Breast epithelium (tissue), 4 donors: Measurements from ENCODE around the gene C16orf96. TPM values are rescaled to one million over a fixed set of nuclear protein-coding genes. Genes with fewer than 3 reads are reported as not detected.

Experiments used
- DNase-seq, 2 donors: peaks; one replicate each; pipeline ENCODE4 v3.0.0-alpha.2; 2019; ENCODE audit warnings: low spot score in 2 of 2
- H3K27ac ChIP-seq, 2 donors: fragments of 200-600 bp; sonication (generic) in 1 of 2; one replicate each; pipeline ENCODE4 v1.5.1; 2016 to 2019; ENCODE audit warnings: mild to moderate bottlenecking in 1 of 2
- H3K27me3 ChIP-seq, 2 donors: fragments of 200-600 bp; sonication (generic) in 1 of 2; one replicate each; pipeline versions ENCODE4 v1.5.1 to v1.6.0; 2017 to 2019; ENCODE audit warnings: control low read depth in 1 of 2, mild to moderate bottlenecking in 1 of 2
- H3K36me3 ChIP-seq: fragments of 200-600 bp; one replicate; pipeline ENCODE4 v1.5.1; 2019
- H3K4me1 ChIP-seq, 2 donors: fragments of 200-600 bp; sonication (generic); one replicate each; pipeline ENCODE4 v1.5.1; 2016 to 2019; ENCODE audit warnings: control low read depth in 1 of 2
- H3K4me3 ChIP-seq, 3 donors: fragments of 200-600 bp; sonication (generic); 1 replicate in 2 of 3; 2 replicates in 1 of 3; pipeline ENCODE4 v1.5.1; 2016 to 2019; ENCODE audit warnings: mild to moderate bottlenecking in 3 of 3, moderate library complexity in 2 of 3
- H3K9me3 ChIP-seq, 2 donors: fragments of 200-600 bp; sonication (generic) in 1 of 2; one replicate each; pipeline ENCODE4 v1.5.1; 2016 to 2019; ENCODE audit warnings: control low read depth in 1 of 2
- POLR2A ChIP-seq: fragments of 450-650 bp; IDR thresholded peaks from one replicate; pipeline ENCODE4 v1.6.1; 2016; ENCODE audit warnings: antibody characterized with exemption, mild to moderate bottlenecking, moderate library complexity
- POLR2AphosphoS5 ChIP-seq, 3 donors: sonication (generic); formaldehyde crosslinking; IDR thresholded peaks; one replicate each; pipeline ENCODE4 v1.6.1; 2017; ENCODE audit warnings: antibody characterized with exemption in 3 of 3
- intact Hi-C: fragments of 100-400 bp; cut with DNase I; formaldehyde crosslinking; loops from one replicate; pipeline ENCODE4 v1.15.1; 2023; ENCODE audit warnings: low total_unique reads
- total RNA-seq, 3 donors: library from RNA; depleted of rRNA; stranded (reverse); fragments of >200 nt; gene quantifications; one replicate each; pipeline ENCODE4 v1.1.0, GENCODE V29; 2016
- TF ChIP-seq, protein P1 (sequence below), 3 donors: fragments of 450-650 bp; IDR thresholded peaks; one replicate each; pipeline ENCODE4 v1.5.1; 2016 to 2017; ENCODE audit warnings: antibody characterized with exemption in 3 of 3, mild to moderate bottlenecking in 3 of 3, moderate library complexity in 3 of 3

The C16orf96 gene
- total RNA-seq, 3 donors from 2014 or later = not detected

DNA sequence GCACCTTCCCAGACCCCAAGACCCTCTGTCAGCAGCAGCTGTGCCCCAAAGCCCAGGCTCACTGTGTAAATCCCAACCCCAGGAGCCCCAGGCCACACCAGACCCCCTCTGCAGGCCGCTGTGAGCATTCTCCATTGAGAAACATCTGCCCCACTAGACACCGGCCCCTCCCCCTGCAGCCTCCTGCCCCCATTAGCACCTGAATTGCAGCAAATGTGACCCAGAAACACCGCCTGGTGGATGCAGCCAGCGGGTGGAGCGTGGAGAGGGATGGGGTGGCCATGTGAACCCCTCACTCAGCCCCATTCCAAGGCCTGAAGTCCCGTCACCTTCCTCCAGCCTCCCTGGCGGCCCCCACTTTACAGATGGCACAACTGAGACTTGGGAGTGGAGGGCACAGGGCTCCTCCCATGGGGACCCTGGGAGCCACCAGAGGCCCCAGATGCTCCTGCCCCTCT, 56.4 kb downstream of the C16orf96 start:
- H3K27ac ChIP-seq = peak overlapping the region in 1 of 2 donors; percentile 98
- H3K4me3 ChIP-seq = peak overlapping the region in 2 of 3 donors; percentile 91 to 95
- no peak for TF ChIP-seq POLR2AphosphoS5 (IDR thresholded peaks at IDR 0.05)
- TF ChIP-seq POLR2A = no peak
- TF ChIP-seq, protein P1, sequence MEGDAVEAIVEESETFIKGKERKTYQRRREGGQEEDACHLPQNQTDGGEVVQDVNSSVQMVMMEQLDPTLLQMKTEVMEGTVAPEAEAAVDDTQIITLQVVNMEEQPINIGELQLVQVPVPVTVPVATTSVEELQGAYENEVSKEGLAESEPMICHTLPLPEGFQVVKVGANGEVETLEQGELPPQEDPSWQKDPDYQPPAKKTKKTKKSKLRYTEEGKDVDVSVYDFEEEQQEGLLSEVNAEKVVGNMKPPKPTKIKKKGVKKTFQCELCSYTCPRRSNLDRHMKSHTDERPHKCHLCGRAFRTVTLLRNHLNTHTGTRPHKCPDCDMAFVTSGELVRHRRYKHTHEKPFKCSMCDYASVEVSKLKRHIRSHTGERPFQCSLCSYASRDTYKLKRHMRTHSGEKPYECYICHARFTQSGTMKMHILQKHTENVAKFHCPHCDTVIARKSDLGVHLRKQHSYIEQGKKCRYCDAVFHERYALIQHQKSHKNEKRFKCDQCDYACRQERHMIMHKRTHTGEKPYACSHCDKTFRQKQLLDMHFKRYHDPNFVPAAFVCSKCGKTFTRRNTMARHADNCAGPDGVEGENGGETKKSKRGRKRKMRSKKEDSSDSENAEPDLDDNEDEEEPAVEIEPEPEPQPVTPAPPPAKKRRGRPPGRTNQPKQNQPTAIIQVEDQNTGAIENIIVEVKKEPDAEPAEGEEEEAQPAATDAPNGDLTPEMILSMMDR (IDR thresholded peaks at IDR 0.05) = no peak
- intact Hi-C loops = no loop called here
- no peaks in the 10 kb centered on the region for H3K9me3 ChIP-seq
- H3K36me3 ChIP-seq = no peaks in the 10 kb centered on the region
- H3K4me1 ChIP-seq = peaks cover 16 to 23% of the 10 kb centered on the region in 2 donors
- no peaks in the 10 kb centered on the region for H3K27me3 ChIP-seq
- no peak for DNase-seq

DNA sequence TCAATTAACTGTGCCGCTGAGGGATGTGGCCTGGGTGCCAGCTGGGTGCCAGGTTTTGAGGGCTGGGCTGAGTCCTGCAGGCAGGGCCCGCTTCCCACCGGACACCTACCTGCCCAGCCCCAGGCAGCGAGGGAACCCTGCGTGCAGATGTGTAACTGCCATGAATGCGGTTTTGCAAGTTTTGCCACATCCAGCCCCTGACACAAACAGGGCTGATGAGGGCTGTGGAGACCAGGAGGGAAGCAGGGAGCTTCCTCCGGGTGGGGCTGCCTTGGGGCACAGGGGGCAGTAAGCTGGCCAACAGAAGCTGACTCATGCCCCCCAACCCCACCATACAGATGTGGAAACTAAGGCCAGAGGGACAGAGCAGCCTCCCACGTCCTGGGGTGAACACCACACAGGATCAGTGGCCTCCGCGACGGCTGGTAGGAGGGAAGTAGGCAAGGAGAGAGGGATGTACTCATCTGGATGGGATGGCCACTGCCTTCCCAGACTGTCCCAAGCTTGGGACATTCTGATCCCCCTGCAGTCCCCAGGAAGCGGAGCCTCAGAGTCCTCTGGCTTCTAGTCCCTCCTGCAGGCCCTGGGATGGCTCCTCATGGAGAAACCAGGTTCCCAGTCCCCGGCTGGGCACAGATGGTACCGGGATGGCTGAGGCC, 57.0 kb downstream of the C16orf96 start:
- Histone ChIP-seq H3K27me3 (no peaks in the 10 kb centered on the region), H3K4me1 (peaks cover 18 to 23% of the 10 kb centered on the region in 2 donors), H3K9me3 (no peaks in the 10 kb centered on the region), H3K4me3 (peak overlapping the region; percentile 91 to 95 (median 91)), H3K27ac (peak overlapping the region; percentile 97 to 98), H3K36me3 (no peaks in the 10 kb centered on the region)
- peak in 1 of 2 donors; percentile 26 for DNase-seq
- intact Hi-C loops = no loop called here
- TF ChIP-seq POLR2AphosphoS5 (IDR thresholded peaks at IDR 0.05) (no peak), POLR2A (no peak)
- TF ChIP-seq, protein P1 (IDR thresholded peaks at IDR 0.05) = no peak

DNA sequence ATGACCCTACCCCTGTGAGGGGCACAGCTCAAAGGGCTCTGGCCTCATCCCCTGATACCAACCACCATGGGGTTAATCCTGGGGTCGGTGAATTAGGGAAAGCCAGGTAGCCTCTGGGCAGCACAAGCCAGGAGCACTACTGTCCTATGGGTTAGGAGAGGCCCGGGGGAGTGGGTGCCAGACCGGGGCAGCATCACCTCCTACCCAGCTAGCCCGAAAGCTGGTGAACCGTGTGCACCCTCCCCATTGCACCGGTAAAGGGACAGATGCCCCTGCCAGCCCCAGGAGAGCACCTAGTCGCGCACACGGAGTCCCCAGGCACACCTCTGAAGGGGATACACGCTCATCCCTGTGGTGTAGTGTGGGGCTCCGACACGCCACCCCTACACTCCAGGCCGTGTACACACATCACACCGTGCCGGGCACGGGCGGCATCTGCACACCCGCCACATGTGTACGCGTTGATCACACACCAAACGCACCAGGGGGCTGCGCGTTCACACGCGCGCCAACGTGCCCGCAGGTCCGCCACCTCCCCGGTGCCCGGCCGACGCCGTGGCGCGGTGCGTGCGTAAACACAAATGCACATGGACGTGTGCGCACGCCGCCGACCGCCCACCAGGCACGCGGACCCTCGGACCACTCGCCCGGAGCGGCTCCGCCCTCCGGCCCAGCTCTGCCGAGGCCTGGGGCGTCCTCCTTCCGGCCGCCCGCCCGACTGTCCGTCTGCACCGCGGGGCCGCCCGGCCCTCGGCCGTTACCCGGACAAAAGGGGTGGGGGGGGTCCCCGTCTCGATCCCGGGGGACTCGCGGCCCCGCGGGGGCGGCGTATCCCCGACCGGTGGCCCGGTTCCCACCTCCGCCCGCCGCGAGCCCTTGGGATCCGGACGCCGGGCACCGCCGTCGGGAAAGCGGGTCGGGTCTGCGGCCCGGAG, 57.8 kb downstream of the C16orf96 start:
- intact Hi-C loops = no loop called here
- no peaks in the 10 kb centered on the region for H3K36me3 ChIP-seq
- peak overlapping the region; percentile 91 to 95 (median 91) for H3K4me3 ChIP-seq
- H3K4me1 ChIP-seq = peaks cover 18 to 23% of the 10 kb centered on the region in 2 donors
- TF ChIP-seq POLR2A (no peak), POLR2AphosphoS5 (IDR thresholded peaks at IDR 0.05) (no peak)
- TF ChIP-seq, protein P1 (IDR thresholded peaks at IDR 0.05) = no peak
- DNase-seq = no peak
- H3K9me3 ChIP-seq = no peaks in the 10 kb centered on the region
- H3K27ac ChIP-seq = peak overlapping the region; percentile 97 to 98
- no peaks in the 10 kb centered on the region for H3K27me3 ChIP-seq

DNA sequence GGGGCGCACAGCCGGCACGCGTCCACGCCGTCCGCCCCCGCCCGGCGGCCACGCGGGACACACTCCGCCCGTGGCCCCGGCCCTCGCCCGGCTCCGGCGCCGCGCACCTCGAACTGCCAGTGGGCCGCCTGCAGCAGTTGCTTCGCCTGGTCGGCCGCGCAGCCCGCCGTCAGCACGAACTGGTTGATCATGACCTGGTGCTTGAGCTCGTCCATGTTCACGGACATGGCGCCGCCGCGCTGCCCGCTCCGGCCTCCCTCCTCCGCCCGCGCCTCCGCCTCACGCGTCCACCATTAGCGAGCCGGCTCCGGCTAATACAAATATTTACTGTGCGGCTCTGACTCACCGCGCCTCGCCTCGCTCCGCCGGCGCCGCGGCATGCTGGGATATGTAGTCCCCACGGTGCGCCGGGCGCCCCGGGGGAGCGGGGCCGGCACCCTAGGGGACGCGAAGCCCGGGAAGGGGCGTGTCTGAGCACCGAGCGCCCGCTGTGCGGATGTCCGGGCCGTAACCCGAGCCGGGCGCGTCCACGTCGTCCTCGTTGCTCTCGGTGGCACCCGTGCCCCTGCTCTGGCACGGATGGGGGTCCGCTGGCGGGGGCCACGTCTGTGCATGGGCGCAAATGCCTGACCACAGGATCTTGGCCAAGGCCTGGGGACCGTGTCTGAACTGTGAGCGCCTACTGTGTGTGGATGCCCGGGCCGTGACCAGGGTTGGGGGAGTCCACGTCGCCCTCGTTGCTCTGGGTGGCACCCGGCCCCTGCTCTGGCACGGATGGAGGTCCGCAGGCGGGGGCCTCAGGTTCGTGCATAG, 58.6 kb downstream of the C16orf96 start, which contains the start of gene UBALD1:
Gene UBALD1, minus strand, starts transcription at position 318 of the 813 bp plus-strand sequence. Its CDS starts 91 bp downstream, at position 227.
- Histone ChIP-seq H3K4me1 (peaks cover 18 to 23% of the 10 kb centered on the region in 2 donors), H3K27ac (peak within 1 kb of the TSS; percentile 97 to 98), H3K4me3 (peak within 1 kb of the TSS; percentile 91 to 95 (median 91)), H3K27me3 (no peaks in the 10 kb centered on the region), H3K36me3 (no peaks in the 10 kb centered on the region), H3K9me3 (no peaks in the 10 kb centered on the region)
- TF ChIP-seq, protein P1 (IDR thresholded peaks at IDR 0.05) = no peak
- TF ChIP-seq POLR2A (peak; percentile 85), POLR2AphosphoS5 (IDR thresholded peaks at IDR 0.05) (peak; percentile 83 to 97 (median 88))
- intact Hi-C loops = no loop called here
- peak; percentile 84 for DNase-seq
